NCI-H2196 treated with DMSO at 0.1 percent for 48 hours (cell line): ENCODE data around the gene GBA2.

Experiments used
- DNase-seq: peaks from one replicate; lab custom pipeline; 2025; ENCODE audit not compliant: unreplicated experiment; lab: John Stamatoyannopoulos, UW

GBA2 gene

GRCh38 chr9:35748858-35749514, at the start of gene GBA2, which contains the start of gene RGP1:
Gene GBA2, minus strand, starts transcription at chr9:35749228. Its CDS starts 524 bp downstream, at chr9:35748704.
Gene RGP1, plus strand, starts transcription at chr9:35749287. Its CDS starts 469 bp downstream, at chr9:35749756.
- DNase-seq, result peak; percentile 65

GRCh38 chr9:35797311-35798109, 48.5 kb upstream of the GBA2 start:
- no peak for DNase-seq

- no peak for DNase-seq
These were observed 46.7 kb upstream of the GBA2 start for GRCh38 chr9:35795695-35796094.

GRCh38 chr9:35793461-35793860, 44.4 kb upstream of the GBA2 start:
- DNase-seq, result no peak

GRCh38 chr9:35792826-35793225, 43.8 kb upstream of the GBA2 start:
- DNase-seq, result no peak

GRCh38 chr9:35792024-35792813, 43.2 kb upstream of the GBA2 start:
- no peak for DNase-seq

GRCh38 chr9:35791297-35791921, 42.4 kb upstream of the GBA2 start, which contains the start of gene NPR2:
Gene NPR2, plus strand, starts transcription at chr9:35791591. Its CDS starts 818 bp downstream, at chr9:35792409.
- DNase-seq, result no peak

GRCh38 chr9:35790385-35791296, 41.6 kb upstream of the GBA2 start:
- DNase-seq, result peak; percentile 80

- DNase-seq, result no peak
These were observed 41.0 kb upstream of the GBA2 start for GRCh38 chr9:35790025-35790384.

GRCh38 chr9:35789541-35789940, 40.5 kb upstream of the GBA2 start:
- no peak for DNase-seq

- DNase-seq, result no peak
These were observed 34.4 kb upstream of the GBA2 start for GRCh38 chr9:35783418-35783817.

- no peak for DNase-seq
These were observed 32.0 kb upstream of the GBA2 start for GRCh38 chr9:35781066-35781465.

GRCh38 chr9:35778496-35778895, 29.5 kb upstream of the GBA2 start:
- no peak for DNase-seq

GRCh38 chr9:35776018-35776417, 27.0 kb upstream of the GBA2 start:
- peak; percentile 50 for DNase-seq

GRCh38 chr9:35774907-35775635, 26.0 kb upstream of the GBA2 start:
- no peak for DNase-seq

GRCh38 chr9:35771943-35772342, 22.9 kb upstream of the GBA2 start:
- DNase-seq, result no peak

- DNase-seq, result peak; percentile 65
These were observed 22.5 kb upstream of the GBA2 start for GRCh38 chr9:35771534-35771933.

GRCh38 chr9:35771075-35771433, 22.0 kb upstream of the GBA2 start:
- DNase-seq, result peak; percentile 43

- no peak for DNase-seq
These were observed 20.7 kb upstream of the GBA2 start for GRCh38 chr9:35769763-35770162.
